NOMO-1 treated with DMSO at 0.1 percent for 48 hours (cell line): ENCODE measurements around the gene MYRIP.

Experiments
- DNase-seq: peaks from one replicate; lab custom pipeline; 2025; ENCODE audit not compliant: unreplicated experiment; lab: John Stamatoyannopoulos, UW

The MYRIP gene

GRCh38 chr3:39903253-39903652 lies 93.8 kb downstream of the MYRIP start:
- no peak for DNase-seq

- no peak for DNase-seq
Measured at GRCh38 chr3:39905788-39906187, 96.4 kb downstream of the MYRIP start.

DNA sequence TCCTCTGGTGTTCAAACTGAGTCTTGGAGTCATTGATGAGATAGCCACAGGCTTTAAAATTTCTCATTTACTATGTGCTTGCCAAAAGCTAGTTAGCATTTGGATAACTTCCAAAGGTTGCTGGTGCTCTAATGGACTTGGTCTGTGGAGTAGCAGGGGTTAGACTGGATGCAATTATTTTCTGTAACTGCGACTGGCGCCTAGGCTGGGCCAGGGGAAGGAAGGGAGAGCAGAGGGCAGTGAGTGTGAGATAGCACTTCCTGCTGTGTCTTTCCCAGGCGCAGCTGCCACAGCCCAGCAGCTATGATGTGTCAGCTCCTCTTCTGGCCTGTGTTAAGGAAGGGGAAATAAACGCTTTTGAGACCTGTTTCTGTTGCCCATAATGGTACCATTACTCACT lies 98.6 kb downstream of the MYRIP start:
- DNase-seq: no peak

DNA sequence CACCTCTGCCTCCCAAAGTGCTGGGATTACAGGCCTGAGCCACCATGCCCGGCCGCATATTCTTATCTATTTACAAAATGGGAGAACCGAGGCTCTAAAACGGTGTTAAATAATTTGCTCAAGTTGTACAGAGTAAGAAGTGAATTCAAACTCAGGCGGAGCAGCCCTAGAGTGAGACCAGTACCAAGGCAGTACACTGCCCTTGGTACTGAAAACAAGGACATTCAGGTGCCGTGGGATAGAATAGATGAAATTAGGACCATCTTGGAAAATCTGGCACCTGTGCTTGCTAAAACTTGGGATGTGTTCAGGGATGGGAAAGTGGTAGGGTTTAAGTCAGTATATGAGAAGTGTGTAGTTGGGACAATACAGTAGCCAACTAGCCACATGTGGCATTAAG lies 100.7 kb downstream of the MYRIP start:
- DNase-seq: no peak

DNA sequence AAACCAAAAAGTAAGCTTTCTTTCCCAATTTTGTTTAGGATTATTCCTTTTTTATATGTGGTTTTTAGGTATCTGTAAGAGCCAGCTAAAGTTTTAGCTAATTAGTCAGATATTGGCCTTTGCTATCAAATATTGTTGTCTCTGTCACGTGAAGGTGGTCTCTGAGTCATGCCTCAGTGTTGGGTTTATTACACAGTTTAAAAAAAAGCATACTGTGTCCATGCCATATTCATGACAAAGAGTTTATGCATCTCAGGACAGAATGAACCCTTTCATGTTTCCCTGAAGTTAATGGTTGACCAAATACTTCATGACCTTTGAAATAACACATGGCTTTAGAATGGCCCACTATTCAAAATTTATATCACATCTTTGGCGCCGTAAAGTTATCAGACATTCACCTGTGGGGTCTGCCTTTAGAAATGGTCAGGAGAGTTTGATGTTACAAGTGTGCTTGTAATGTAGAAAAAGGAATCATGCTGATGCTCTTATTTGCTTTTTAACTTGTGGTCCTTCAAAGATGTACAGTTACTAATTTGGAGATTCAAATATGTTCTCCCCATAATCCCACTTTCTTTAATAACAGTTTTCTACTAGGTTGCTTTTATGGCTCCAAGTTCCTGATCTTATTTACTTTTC lies 101.5 kb downstream of the MYRIP start:
- no peak for DNase-seq

DNA sequence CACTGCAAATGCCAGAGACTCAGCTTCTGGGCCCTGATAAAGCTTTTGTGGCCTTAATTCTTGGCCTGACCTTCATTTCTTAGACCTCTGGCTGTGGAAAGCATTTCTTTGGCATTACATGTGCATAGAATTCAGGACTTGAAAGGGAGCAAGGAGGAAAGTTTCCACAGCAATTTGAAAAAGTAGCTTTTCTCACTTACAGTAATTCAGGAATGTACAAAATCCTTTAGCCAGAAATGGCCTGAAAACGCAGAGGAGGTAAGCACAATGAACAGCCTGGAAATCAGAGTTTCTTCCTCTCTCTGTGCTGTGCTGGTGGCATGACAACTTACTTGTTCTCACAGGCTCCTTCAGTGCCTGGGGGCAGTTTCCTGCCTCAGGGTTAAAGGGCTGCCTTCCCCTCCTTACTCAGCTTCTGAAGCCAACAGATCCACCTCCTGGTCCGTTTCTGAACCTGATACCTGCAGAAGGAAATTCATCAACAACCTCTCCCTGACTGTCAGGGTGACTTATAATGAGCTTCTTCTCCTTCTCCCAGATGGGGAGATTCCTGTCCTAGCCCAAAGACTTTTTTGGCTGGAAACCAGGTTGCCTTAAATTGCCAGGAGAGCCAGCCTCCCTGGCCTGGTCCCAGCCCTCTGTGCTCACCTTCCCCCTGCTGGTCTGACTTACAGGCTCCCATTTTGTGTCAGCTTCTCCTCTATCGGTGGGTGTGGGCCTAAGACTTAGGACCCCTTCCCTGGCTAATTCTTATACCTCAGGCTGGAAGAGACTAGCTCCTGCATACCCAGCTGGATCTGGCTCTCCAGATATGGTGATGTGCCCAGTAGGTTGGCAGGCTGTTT lies 102.3 kb downstream of the MYRIP start:
- no peak for DNase-seq

DNA sequence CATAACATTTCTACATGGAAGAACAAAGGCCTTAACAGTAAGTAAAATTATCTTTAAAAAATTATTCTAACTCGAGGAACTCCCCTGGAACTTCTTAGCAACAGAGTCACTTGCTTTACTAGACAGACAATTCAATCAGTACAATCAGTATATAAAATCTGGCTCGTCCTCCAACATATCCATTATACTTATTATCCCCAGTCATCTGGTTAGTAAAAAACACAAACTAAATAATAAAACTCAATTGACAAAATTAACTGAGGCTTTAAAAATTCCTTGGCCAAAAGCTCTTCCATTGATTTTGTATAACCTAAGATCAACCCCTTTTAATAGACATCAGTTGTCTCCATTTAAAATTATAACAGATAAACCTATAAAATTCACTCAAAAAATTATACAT lies 105.6 kb downstream of the MYRIP start:
- no peak for DNase-seq

GRCh38 chr3:39917065-39917773 lies 107.8 kb downstream of the MYRIP start:
- no peak for DNase-seq

DNA sequence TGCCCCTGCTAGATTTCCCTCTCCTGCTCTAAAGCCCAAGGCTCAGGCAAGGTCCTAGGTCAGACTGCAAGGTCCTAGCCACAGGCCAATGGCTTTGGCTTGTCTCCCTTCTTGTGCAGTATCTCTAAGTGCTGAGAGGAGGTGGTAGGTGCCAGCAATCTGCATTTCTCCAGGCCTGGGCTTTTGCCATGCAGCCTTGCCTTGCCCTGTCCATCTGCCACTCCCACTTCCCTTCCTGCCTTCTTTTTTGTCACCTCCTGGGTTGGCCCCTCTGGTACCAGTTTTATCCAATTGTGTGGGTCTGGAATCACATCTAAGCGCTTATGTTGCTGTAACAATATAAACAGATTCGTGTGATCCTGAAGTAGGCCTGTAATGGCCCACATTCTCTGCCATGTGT lies 109.9 kb downstream of the MYRIP start:
- no peak for DNase-seq

DNA sequence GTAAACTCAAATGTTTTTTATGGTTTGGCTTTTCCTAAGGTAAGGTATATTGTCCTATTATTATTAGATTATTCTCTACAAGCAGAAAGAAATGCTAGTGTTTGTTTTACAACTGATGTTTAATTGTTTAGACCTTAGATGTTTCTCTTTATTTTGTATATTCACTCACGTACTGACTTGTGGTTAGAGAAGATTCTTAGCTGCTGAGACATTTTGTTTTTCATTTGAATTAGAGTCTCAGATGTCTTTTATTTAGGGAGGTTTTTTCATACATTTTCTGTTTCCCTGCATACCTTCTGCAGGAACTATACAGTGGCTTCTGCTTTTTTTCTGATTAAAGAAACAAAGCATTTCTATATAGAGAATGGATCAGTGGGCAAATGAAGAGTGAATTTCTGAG lies 110.9 kb downstream of the MYRIP start:
- no peak for DNase-seq

GRCh38 chr3:39927479-39927878 lies 118.1 kb downstream of the MYRIP start:
- no peak for DNase-seq

DNA sequence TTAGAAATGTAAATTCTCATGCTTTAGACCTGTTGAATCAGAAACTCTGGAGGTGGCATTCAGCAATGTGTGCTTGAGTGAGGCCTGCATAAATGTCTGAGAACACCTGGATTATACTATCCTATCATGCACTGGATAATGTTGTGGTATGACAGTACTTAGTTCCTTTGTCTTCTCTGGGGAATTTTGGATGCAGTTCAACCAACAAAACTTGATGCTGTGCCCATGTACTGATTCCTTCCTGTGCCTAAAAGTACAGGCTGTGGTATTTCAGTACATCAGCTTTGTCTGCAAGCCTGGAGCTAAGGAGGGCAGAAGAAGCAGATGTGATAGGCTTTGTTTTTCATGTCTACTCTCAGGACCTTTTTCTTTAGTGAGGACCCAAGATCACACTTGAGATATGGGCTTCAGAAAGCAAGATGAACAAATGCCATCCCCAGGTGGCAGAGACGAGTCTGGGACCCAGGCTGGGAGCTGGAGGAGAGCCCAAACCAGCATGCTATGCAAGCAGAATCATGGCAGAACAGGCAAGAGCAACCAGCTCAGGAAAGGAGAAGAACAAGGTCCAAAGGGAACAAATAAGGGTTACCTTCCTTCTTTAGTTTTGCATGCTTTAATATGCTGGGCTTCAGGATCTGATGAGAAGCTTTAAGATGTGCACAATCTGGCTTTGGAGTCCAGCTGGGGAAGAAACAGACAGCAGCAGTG lies 124.7 kb downstream of the MYRIP start:
- DNase-seq: no peak

DNA sequence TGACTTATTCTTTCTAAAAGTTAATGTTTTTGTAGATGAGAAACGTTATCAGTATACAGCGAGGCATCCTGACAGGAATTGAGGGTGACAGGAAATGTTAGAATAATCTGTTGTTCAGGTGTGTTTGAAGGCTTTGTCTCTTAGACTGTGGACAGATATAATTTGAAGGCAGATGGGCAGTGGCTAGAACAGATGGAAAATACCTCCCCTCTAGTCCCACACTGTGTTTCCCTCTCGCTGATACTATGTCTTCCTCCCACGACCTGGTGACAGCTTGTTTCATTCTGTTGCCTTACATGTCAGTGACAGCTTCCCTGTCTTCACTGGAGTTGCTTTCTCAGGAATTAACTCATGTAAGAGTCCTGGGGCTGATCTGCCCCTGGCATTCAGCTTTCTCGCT lies 125.3 kb downstream of the MYRIP start:
- no peak for DNase-seq

DNA sequence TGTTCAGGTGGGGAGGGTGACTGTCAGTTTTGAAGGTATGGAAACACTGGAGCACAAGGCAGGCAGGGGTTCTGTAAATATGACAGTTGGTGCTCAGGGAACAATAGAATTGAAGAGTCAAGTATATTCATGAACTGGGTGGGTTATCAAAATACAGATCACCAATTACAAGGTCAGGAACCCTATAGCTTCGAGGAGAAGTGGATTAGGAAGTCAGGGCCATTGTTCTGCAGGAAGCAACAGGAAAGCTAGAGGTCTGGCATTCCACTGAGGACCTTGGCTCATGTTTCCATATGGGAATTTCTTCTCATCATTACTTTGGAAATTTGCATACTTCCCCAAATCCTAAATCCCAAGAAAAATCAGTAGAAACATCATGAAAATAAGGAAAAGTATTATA lies 125.9 kb downstream of the MYRIP start:
- DNase-seq: no peak

DNA sequence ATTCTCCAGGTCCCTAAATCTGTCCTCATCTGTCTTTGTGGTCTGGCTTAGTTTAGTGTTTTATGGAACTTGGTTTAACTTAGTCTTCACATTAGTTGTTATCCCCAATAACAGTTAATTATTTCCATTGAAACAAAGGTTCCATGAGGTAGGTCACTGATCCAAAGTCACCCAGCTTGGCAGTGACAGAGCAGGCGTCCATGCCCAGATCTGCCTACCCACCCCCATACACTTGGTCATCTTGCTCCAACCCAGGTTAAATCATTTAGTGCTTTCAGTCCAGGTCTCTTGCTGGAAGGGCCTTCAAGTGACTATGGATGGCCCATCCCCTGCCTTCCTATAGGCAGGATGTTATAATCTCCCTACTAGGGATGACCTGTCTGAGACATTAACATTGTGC lies 127.4 kb downstream of the MYRIP start:
- DNase-seq: no peak

GRCh38 chr3:39937315-39937714 lies 127.9 kb downstream of the MYRIP start:
- no peak for DNase-seq

- no peak for DNase-seq
Measured at GRCh38 chr3:39937874-39938273, 128.5 kb downstream of the MYRIP start.

GRCh38 chr3:39941931-39942330 lies 132.5 kb downstream of the MYRIP start:
- DNase-seq: no peak

GRCh38 chr3:39960515-39961191 lies 151.2 kb downstream of the MYRIP start:
- DNase-seq: no peak

GRCh38 chr3:39961230-39961629 lies 151.8 kb downstream of the MYRIP start:
- no peak for DNase-seq

GRCh38 chr3:39962581-39962980 lies 153.2 kb downstream of the MYRIP start:
- no peak for DNase-seq
